CD4-positive, alpha-beta T cell treated with Interleukin-17A for 4 hours (primary cell): ENCODE data around the gene PET100.

Source experiments
- DNase-seq: peaks from one replicate; pipeline ENCODE4 v3.0.0-alpha.2; 2020; ENCODE audit warnings: mixed read lengths

Gene PET100

DNA sequence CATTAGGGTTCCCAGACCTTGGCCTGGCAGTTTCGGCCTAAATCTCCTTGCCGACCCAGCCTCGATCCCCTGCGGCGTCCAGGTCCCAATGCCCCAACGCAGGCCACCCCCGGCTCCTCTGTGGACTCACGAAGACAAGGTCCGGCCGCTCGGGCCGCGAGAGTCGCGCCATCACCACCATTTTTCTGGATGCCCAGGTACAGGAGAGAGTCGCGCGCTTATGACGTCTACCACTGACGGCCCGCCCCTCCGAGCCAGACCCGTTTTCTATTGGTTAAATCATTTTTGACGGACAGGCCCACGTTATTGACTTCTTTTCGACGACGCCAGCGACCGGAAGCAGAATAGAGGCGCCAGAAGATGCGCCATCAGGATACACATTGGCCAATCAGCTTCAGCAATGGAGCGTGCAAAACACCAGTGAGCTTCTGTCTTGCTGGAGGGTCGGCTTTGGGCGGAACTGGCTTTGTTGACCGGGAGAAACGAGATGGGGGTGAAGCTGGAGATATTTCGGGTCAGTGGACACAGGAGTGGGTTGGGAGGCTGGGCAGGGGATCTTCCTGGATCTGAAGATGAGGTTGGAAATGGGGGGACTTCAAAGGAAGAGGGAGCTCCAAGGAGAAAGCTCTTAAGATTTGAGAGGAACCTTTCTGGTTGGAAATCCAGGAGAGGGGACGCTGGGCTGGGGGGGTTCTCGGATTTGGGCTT lies at the start of gene PET100, which contains the start of gene XAB2:
PET100 (plus strand) TSS at position 447 of the 708 bp plus-strand sequence; CDS start at position 488, 41 bp downstream.
XAB2 (minus strand) TSS at position 199 of the 708 bp plus-strand sequence; CDS start at position 181, 18 bp downstream.
- peak; percentile 93 for DNase-seq

DNA sequence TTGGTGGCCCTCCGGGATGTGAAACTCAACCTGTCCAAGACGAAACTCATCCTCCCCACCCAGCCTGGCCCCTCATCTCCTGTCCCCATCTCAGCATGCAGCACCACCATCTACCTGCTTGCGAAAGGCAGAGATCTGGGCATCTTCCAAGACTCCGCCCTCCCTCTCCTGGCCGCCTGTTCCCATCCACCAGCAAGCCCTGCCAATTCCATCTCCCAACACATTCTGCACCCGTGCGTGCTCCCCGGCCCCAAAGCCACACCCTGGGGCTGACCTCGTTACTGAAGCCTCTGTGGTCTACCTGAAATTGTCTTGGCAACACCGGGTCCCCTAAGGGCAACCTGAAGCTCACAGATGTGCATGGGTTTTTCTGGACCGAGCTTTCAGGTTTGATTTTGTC lies 47.1 kb upstream of the PET100 start:
- DNase-seq, result no peak

DNA sequence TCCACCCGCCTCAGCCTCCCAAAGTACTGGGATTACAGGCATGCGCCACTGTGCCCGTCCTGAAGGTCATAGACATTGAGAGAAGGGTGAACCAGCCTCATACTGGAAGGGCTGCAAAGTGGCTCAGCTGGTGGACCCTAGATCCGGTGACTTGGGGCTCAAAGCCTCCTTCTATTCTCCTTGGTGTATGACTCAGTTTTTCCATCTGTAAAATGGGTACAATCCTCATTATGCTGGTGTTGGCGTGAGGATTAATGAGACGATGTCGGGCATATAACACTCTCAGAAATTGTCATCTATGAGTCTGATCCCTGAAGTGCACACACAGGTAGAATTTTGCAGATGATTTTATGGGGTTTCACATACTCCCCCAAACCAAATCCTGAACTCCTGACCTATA lies 39.8 kb upstream of the PET100 start:
- DNase-seq, result no peak

- no peak for DNase-seq
These were observed 39.3 kb upstream of the PET100 start for GRCh38 chr19:7590256-7590655.

- peak; percentile 53 for DNase-seq
These were observed 34.0 kb upstream of the PET100 start, which contains the start of gene CAMSAP3 for GRCh38 chr19:7595466-7596133. Gene CAMSAP3 (plus strand): TSS chr19:7595863. CDS start chr19:7596003, 140 bp downstream.

- DNase-seq, result no peak
These were observed 33.2 kb upstream of the PET100 start for GRCh38 chr19:7596211-7596937.

DNA sequence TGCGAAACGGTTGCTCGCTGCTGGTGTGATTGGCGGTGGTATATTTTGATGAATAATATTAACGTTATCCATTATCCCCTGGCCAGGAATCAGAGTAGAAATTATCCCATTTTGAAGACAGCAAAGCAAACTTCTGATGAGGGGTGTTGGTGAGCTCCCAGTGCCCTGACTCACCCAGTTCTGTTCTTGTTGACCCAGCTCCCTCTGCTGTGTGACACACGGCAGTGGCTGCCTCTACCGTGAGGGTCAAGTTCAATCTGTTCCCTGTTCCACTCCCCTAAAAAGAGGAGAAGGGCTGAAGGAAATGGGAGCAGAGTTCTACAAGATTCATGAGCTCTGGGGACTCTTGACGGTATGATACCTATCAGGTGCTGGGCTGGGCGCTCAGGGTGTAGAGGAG lies 31.9 kb upstream of the PET100 start:
- no peak for DNase-seq

DNA sequence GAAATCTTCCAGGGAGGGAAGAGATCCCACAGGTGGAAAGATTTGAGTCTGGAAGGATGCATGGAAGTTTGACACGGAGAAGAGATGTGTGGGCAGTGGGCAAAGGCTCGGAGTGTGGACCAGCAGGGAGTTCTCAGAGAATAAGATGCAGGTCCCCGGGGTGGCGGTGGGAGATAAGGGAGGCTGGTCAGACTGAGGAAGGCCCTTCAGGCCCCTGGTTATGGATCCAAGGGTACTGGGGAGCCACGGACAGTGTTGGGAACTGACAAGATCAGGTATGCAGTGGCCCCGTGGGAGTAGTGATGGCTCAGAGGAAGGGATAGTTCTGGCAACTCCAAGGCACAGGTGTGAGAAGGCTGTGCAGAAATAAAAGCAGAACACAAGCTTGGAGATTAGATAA lies 31.4 kb upstream of the PET100 start:
- no peak for DNase-seq

GRCh38 chr19:7600721-7601120 lies 28.9 kb upstream of the PET100 start:
- no peak for DNase-seq

DNA sequence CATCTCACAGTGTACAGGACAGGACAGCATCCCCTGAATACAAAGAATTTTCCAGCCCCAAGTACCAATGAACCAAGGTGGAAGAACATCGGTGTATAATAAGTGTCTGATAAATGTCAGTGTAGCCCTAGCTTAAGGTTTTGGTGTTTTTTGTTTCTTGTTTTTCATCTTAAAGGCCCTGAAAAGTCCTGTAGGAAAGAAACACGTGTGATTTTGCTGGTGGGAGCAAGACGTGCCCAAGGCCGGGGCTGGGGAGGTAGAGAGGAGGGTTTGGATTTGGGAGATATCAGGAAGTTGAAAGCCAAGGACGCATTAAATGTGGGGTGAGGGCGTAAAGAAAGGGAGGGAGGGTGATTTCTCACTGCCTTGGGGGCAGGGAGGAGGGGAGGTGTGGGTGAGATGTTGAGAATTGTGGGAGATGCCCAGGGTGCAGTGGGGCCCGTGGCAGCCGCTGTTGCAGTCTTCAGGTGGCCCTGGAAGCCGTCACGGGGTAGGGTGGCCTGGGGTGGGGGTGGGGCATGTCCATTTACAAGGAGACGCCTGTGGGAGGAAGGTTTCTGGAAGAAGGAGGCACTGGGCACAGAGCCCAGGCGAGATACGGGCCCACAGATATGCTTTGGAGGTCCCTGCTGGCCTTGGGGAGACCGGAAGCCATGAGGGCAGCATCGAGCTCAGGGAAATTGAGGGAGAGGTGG lies 27.2 kb upstream of the PET100 start:
- no peak for DNase-seq

DNA sequence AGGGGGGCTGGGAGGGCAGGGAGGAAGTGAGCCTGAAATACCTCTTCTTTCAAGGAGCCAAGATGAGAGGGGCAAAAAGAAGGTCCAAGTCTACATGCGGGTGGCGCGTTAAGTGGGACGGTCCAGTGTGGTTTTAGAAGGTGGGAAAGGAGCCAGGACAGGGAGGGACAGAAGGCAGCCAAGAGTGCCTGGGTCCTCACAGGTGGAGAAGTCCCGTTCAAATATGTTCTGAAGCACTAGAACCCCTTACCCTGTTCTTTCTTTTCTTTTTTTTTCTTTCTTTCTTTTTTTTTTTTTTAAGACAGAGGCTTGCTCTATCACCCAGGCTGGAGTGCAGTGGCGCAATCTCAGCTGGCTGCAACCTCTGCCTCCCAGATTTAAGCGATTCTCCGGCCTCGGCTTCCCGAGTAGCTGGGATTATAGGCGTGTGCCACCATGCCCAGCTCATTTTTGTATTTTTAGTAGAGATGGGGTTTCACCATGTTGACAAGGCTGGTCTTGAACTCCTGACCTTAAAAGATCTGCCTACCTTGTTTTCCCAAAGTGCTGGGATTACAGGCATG lies 26.6 kb upstream of the PET100 start:
- no peak for DNase-seq

GRCh38 chr19:7603919-7604318 lies 25.7 kb upstream of the PET100 start:
- DNase-seq, result no peak

DNA sequence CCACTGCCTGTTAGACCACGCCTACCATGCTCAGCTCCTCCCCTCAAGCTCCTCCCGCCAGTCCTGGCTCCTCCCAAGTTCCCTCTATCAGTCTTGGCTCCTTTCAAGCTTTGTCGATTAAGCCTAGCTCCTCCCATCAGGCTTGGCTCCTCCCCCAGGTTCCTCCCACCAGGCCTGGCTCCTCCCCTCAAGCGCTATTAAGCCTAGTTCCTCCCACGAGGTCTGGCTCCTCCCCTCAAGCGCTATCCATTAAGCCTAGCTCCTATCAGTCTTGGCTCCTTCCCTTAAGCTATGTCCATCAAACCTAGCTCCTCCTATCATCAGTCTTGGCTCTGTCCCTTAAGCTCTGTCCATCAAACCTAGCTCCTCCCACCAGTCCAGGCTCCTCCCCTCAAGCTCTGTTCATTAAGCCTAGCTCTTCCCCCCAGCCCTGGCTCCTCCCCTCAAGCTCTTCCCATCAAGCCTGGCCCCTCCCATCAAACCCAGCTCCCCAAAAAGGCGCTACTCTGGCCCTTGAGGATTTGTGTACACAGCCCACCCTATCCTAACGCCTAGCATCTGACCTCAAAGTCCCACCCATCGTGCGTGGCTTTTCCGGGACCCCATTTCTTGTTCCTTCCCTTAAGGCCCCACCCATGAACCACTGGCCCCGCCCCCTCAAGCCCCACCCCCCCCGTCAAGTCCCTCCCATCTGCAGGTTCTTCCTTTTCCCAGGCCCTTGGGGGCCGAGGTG lies 23.9 kb upstream of the PET100 start:
- no peak for DNase-seq

- DNase-seq, result no peak
These were observed 23.3 kb upstream of the PET100 start for GRCh38 chr19:7606289-7606688.

DNA sequence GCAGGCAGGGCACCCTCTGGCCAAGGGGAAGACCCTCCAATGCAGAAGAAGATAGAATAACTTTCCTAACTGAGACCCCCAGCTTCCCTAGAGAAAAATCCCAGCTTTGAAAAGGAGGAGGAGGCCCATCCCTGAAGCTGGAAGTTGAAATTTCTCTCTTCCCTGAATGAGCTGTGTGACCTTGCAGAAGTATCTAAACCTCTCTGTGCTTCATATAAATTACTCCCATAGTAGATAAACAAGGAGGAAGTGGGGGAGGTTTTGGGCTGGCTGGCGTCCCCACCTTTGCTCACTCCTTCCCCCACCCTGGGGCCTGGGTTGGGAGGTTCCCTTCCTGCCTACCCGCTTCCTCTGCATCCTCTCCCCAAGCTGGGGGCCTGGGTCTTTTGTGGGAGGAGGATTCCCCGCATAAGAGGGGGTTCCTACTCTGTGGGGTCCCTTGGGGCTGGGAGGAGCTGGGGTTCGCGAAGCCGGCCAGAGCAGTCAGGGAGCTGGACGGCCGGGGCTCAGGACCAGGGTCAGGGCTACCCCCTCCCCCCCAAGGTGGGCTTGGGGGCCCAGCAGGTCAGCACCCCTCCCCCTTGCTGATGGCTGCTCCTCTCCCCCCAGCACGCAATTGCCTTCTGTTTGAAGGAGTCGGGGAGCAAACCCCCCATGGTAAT lies 22.2 kb upstream of the PET100 start:
- DNase-seq, result no peak

DNA sequence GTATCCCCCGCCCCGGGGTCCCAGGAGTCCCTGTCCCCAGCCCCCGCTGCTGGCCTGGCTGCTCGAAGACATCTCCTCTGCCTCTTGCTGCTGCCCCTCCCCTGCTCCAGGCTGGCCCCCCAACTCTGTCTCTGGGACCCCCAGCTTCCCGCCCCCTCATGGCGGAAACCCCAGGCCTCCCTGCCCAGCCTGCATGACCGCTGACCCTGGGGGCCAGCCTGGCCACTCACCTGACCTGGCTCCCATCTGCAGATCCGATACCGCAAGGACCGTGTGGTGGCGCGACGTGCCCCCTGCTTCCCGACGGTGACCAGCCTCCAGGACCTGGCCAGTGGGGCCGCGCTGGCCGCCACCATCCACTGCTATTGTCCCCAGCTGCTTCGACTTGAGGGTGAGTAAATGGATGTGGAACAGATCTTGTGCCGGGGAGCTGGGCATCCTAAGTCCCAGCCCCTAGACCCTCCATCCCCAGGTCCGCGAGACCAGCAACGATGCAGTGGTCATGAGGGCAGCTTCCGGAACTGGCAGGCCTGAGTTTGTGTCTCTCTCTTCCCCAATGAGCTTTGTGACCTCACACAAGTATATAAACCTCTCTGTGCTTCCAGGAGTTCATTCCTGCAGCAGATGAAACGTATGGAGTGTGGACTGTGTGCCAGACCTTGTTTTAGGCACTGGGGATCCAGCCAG lies 21.6 kb upstream of the PET100 start:
- DNase-seq, result no peak

DNA sequence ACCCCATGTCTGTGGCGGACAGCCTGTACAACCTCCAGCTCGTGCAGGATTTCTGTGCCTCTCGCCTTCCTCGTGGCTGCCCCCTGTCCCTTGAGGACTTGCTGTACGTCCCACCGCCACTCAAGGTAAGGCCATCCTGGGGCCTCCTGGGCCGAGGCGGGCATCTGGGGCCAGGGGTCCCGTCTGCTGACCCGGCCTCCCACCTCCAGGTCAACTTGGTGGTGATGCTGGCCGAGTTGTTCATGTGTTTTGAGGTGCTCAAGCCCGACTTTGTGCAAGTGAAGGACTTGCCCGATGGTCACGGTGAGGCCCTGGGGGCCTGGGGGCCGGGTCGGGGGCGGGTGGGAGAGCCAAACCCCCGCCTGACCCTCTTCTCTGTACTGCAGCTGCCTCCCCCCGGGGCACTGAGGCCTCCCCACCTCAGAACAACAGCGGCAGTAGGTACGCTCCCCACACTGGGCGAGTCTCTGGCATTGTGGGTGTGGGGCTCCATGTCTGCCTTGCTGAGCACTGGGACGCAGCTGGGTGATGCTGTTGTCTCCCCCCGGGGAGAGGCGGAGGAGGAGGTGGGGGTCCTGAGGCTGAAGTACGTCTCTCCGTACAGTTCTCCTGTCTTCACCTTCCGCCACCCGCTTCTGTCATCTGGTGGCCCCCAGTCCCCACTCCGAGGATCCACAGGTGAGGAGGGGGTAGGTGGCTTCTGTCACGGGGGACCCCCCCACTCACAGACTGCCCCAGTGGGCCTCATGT lies 18.9 kb upstream of the PET100 start:
- no peak for DNase-seq

- DNase-seq, result no peak
These were observed 17.9 kb upstream of the PET100 start for GRCh38 chr19:7611541-7612279.
